Activated T-cell treated with anti-CD3 and anti-CD28 coated beads, Interleukin-2, amount 50 U/mL, for 4 hours (primary cell): ENCODE results near the gene OSBPL9. TPM values are rescaled to one million over a fixed set of nuclear protein-coding genes. Genes with fewer than 3 reads are reported as not detected.

Experiments used
- ATAC-seq, 2 donors: fragments of 200-7000 bp; cut with Tn5 transposase; one replicate each; pipeline ENCODE4 v1.10.0; 2021
- DNase-seq: peaks from one replicate; pipeline ENCODE4 v3.0.0-alpha.2; 2020
- H3K27me3 Mint-ChIP-seq: one replicate; pipeline ENCODE4 v1.8.0; 2021; ENCODE audit warnings: low read depth, mixed read lengths
- H3K36me3 Mint-ChIP-seq: one replicate; pipeline ENCODE4 v1.8.0; 2022; ENCODE audit warnings: mixed read lengths; ENCODE audit not compliant: insufficient read depth
- H3K4me1 Mint-ChIP-seq: one replicate; pipeline ENCODE4 v1.8.0; 2021; ENCODE audit warnings: low read depth, mixed read lengths
- H3K4me3 Mint-ChIP-seq: one replicate; pipeline ENCODE4 v1.8.0; 2021; ENCODE audit warnings: mild to moderate bottlenecking, moderate library complexity, mixed read lengths
- H3K9me3 Mint-ChIP-seq: one replicate; pipeline ENCODE4 v1.8.0; 2021; ENCODE audit warnings: mixed read lengths
- total RNA-seq, 3 donors: library from RNA; stranded (reverse); gene quantifications; one replicate each; pipeline ENCODE4 v1.2.1, GENCODE V29; 2021

The OSBPL9 gene
- total RNA-seq, 3 donors from 2014 or later = 29.6 to 31.9 (median 31.5) TPM

DNA sequence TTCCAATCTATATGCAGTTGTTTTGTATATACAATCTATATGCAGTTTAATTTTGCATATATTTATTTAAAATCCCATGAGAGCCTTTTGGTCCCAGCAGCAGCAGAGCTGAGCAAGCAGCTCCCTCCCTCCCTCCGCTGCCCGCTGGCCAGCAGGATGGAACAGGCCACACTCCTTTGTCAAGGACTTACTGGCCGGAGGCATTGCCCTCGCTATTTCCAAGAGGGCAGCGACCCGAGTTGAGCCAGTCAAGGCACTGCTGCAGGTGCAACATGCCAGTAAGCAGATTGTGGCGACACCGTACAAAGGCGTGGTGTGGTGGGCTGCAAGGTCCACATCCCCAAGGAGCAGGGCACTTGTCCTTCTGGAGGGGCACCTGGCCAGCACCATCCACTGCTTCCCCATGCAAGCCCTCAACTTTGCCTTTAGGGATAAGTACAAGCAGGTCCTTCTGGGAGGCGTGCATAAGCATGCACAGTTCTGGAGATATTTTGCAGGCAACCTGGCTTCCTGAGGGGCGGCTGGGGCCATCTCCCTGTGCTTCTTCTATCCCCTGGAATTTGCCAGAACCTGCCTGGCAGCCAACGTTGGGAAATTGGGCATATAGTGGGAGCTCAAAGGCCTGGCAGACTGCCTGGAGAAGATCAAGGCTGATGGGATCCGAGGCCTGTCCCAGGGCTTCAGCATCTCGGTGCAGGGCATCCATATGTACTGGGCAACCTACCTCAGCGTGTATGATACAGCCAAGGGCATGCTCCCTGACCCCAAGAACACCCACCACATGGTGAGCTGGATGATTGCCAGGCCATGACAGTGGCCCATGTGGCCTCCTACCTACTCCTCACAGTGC, 92.2 kb downstream of the OSBPL9 start:
- H3K27me3 Mint-ChIP-seq = no peaks in the 10 kb centered on the region
- ATAC-seq (no peak), DNase-seq (no peak)
- peaks cover 2% of the 10 kb centered on the region for H3K4me1 Mint-ChIP-seq
- no peaks in the 10 kb centered on the region for H3K9me3 Mint-ChIP-seq
- H3K4me3 Mint-ChIP-seq = no peak overlapping the region
- no peaks in the 10 kb centered on the region for H3K36me3 Mint-ChIP-seq

DNA sequence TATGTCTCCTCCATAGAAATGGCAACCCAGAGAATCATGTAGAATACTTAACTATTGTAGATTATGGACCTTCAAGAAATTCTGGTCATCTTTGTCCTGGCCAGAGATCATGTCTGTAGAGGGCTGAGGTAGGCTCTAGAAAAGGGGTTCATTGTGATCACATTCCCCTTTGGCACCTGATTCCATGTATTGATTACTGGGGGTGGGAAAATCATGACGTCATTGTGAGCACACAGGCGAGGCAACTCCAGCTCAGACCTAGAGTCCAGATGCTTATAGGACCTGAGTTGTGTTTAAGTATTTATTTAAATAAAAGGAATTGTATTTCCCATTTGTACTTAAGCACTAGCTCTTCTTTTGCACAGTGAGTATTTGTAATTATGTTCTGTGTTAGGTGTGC, 93.1 kb downstream of the OSBPL9 start:
- no peak for DNase-seq
- Mint-ChIP-seq H3K36me3 (peaks cover 5% of the 10 kb centered on the region), H3K9me3 (no peaks in the 10 kb centered on the region), H3K27me3 (no peaks in the 10 kb centered on the region), H3K4me3 (no peak overlapping the region), H3K4me1 (peaks cover 3% of the 10 kb centered on the region)
- no peak for ATAC-seq

DNA sequence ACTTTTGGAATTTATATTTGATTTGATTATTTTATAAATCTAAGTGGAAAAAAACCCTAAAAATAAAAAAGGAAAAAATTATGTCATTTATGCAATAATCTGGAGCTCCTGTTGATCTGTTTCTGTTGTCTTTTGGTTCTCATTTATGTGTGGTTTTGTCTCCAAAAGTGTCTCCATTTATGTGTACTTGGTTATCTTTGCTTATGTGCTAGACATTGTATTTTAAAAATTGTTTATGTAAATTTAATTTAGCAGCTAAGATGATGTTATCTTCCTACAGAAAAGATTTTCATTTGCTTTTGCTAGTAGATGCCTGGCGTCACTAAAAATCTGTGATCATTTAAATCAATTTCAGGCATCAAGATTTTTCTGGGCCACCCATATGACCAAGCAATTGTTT, 95.7 kb downstream of the OSBPL9 start:
- ATAC-seq (no peak), DNase-seq (no peak)
- Mint-ChIP-seq H3K4me3 (no peak overlapping the region), H3K9me3 (no peaks in the 10 kb centered on the region), H3K4me1 (peaks cover 2% of the 10 kb centered on the region), H3K36me3 (peaks cover 15% of the 10 kb centered on the region), H3K27me3 (no peaks in the 10 kb centered on the region)

DNA sequence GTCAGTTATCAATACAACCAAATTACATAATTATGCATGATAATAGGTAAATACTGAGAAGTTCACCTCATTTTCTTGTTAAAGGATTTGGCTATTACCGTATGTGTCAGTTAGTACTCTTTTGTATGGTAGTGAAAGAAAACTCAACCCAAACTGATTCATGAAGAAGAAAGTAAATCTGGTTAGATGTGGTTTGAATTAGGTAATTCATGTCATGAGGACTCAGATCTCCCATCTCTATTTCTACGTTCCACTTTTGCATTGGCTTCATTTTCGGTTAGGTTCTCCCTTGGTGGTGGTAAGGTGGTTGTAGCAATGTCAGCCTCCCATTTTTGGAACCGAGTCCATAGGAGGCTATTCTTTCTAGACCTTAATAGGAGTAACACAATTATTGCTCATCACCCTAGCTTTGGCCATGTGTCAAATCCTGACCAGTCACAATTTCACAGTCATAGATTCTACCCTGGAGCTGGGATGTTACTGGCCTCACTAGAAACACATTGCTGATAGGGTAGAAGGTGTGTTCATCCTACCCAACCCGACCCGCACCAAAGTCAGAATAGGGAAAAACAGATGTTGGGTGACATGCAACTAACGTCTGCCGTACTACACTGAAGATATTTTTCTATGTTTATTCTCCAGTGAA, 97.6 kb downstream of the OSBPL9 start:
- H3K36me3 Mint-ChIP-seq = peaks cover 20% of the 10 kb centered on the region
- peak; percentile 58 to 74 for ATAC-seq
- H3K4me3 Mint-ChIP-seq = no peak overlapping the region
- H3K27me3 Mint-ChIP-seq = no peaks in the 10 kb centered on the region
- DNase-seq = no peak
- no peaks in the 10 kb centered on the region for H3K9me3 Mint-ChIP-seq
- H3K4me1 Mint-ChIP-seq = peaks cover 12% of the 10 kb centered on the region

DNA sequence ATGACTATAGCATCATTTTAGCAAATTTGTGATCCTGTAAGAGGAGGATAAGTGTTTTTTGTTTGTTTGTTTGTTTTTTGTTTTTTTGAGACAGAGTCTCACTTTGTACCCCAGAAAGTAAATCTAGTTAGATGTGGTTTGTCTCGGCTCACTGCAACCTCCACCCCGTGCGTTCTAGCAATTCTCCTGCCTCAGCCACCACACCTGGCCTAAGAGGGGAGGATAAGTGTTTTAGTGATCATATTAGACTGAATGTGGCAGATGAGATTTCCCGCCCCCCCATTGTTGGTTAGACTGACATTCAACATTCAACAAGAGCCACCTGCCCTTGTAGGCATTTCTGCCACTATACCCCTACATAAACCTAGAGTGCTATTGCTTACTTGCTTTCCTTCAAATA, 98.5 kb downstream of the OSBPL9 start:
- ATAC-seq = no peak
- H3K4me3 Mint-ChIP-seq = no peak overlapping the region
- H3K27me3 Mint-ChIP-seq = no peaks in the 10 kb centered on the region
- H3K4me1 Mint-ChIP-seq = peaks cover 12% of the 10 kb centered on the region
- DNase-seq = no peak
- peaks cover 21% of the 10 kb centered on the region for H3K36me3 Mint-ChIP-seq
- no peaks in the 10 kb centered on the region for H3K9me3 Mint-ChIP-seq

DNA sequence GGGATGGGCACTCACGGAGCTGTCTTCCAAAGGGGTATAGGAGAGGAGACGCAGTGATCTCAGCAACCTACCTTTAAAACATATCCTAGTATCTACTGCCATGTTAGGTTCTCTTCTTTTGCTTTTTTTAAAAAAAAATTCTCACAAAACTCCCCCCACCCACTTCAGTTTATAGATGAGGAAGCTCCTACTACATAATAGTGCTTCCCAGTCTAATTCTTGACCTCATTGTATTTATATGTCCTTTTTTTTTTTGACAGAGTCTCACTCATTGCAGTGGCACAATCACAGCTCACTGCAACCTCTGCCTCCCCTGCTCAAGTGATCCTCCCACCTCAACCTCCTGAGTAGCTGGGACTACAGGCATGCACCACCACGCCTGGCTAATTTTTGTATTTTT, 99.9 kb downstream of the OSBPL9 start:
- Mint-ChIP-seq H3K4me3 (no peak overlapping the region), H3K36me3 (peaks cover 21% of the 10 kb centered on the region), H3K4me1 (peaks cover 12% of the 10 kb centered on the region), H3K27me3 (no peaks in the 10 kb centered on the region), H3K9me3 (no peaks in the 10 kb centered on the region)
- DNase-seq = no peak
- no peak for ATAC-seq

DNA sequence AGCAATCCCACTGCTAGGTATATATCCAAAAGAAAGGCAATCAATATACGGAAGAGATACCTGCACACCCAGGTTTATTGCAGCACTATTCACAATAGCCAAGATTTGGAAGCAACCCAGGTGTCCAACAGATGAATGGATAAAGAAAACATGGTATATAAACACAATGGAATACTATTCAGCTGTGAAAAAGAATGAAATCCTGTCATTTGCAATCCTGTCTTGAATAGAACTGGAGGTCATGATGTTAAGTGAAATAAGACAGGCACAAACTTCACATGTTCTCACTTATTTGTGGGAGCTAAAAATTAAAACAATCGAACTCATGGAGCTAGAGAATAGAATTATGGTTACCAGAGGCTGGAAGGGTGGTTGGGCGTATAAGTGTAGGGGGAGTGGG, 101.0 kb downstream of the OSBPL9 start:
- DNase-seq (no peak), ATAC-seq (no peak)
- Mint-ChIP-seq H3K4me1 (peaks cover 12% of the 10 kb centered on the region), H3K36me3 (peaks cover 21% of the 10 kb centered on the region), H3K9me3 (no peaks in the 10 kb centered on the region), H3K4me3 (no peak overlapping the region), H3K27me3 (no peaks in the 10 kb centered on the region)

DNA sequence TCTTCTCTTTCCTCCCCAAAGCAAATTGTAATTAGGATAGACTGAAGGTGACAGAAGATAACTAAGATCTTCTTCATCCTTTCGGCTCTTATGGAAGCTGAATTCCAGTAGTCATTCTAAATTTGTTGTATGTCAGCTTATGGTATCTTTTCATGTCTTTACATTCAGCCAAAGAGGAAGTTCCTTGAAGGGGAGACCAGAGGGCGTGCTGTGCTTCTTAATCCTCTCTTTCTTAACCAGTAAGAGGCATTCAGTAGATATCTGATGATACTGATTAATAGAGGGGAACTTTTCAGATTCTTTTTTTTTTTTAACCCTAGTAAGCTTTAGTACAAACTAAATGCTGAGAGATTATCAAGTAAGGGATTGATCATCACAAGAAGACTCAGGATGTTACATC, 102.3 kb downstream of the OSBPL9 start:
- peaks cover 21% of the 10 kb centered on the region for H3K36me3 Mint-ChIP-seq
- DNase-seq (no peak), ATAC-seq (no peak)
- no peak overlapping the region for H3K4me3 Mint-ChIP-seq
- H3K4me1 Mint-ChIP-seq = peaks cover 12% of the 10 kb centered on the region
- no peaks in the 10 kb centered on the region for H3K9me3 Mint-ChIP-seq
- no peaks in the 10 kb centered on the region for H3K27me3 Mint-ChIP-seq

DNA sequence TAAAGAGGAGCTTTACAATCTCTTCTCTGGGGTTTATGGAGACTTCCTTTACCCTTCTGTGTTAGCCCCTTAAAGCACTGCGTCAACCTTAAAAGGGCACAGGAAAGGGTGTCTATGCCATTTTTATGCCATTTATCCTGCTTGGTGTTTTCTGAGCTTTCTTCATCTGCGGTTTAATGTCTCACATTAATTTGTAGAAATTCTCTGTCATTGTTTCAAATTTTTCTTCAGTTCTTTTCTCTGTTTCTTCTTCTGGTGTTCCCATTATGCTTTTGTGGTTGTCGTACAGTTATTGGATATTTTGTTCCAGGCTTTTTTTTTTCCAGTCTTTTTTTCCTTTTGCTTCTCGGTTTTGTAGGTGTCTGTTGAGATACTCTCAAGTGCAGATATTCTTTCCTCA, 107.9 kb downstream of the OSBPL9 start:
- H3K4me3 Mint-ChIP-seq = no peak overlapping the region
- H3K27me3 Mint-ChIP-seq = no peaks in the 10 kb centered on the region
- H3K9me3 Mint-ChIP-seq = no peaks in the 10 kb centered on the region
- ATAC-seq (no peak), DNase-seq (no peak)
- peaks cover 16% of the 10 kb centered on the region for H3K4me1 Mint-ChIP-seq
- H3K36me3 Mint-ChIP-seq = peaks cover 1% of the 10 kb centered on the region

DNA sequence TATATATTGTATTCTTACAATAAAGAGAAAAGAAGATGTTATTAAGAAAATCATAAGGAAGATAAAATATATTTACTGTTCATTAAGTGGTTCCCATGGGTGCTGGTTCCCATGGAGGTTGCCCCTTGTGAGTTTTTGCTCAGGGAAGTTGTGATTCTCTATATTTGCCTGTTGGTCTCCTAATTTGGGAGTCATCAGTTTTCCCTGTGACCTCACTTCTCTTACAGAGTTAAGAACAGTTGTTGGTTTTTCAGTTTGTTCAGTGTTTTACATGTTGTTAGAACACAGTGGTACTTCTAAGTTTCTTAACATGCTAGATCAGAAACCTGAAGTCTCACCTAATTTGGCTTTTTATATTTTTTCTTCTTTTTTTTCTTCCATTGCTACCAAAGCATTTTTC, 109.2 kb downstream of the OSBPL9 start:
- ATAC-seq (no peak), DNase-seq (no peak)
- H3K36me3 Mint-ChIP-seq = no peaks in the 10 kb centered on the region
- no peak overlapping the region for H3K4me3 Mint-ChIP-seq
- no peaks in the 10 kb centered on the region for H3K27me3 Mint-ChIP-seq
- no peaks in the 10 kb centered on the region for H3K9me3 Mint-ChIP-seq
- H3K4me1 Mint-ChIP-seq = peaks cover 27% of the 10 kb centered on the region

DNA sequence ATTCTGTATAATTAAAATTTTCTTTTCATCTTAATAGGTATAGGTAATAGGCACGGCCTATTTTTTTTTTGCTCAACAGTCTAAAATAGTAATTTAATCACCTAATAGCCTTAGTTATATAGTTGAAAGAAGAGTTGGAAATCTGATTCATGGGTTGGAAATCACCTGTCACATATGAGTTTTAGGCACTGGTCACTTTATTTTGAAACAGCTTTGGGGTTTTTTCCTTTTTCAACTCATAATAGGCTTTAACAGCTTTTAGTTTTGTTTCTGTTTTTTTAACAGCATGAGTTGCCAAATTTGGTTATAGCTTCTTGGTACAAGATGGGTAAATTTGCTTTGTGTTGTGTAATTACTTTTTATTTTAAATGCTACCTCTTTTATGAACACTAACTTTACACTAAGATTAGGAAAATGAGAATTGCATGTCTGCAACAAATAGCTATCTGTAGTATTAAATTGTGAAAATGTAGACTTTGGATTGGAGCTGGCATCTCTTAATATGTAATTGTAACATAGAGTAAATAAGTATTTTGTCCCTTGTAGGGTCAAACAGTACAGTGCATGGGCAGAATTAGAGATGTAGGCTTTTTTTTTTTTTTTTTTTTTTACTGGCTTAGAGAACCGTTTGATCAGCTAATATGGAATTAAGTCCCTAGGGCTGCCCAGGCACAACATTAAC, 109.8 kb downstream of the OSBPL9 start:
- no peak overlapping the region for H3K4me3 Mint-ChIP-seq
- H3K4me1 Mint-ChIP-seq = peaks cover 30% of the 10 kb centered on the region
- H3K9me3 Mint-ChIP-seq = no peaks in the 10 kb centered on the region
- H3K36me3 Mint-ChIP-seq = no peaks in the 10 kb centered on the region
- ATAC-seq = no peak
- DNase-seq = no peak
- H3K27me3 Mint-ChIP-seq = no peaks in the 10 kb centered on the region

DNA sequence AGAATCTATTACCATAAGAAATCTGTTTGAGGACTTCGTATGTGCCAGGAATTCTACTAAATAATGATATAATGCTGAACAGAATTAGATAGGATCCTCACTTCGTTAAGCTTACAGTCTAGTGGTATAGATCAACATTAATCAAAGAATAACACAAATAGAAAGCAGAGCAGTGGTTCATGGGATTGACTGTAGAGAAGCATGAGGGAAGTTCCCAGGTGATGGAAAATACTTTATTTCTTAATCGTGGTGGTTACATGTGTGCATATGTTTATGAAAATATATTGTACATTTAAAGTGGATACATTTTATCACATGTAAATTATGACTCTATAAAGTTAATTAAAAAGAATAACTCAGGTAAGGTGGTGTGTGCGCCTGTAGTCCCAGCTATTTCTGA, 110.5 kb downstream of the OSBPL9 start:
- no peak for ATAC-seq
- H3K9me3 Mint-ChIP-seq = no peaks in the 10 kb centered on the region
- H3K36me3 Mint-ChIP-seq = no peaks in the 10 kb centered on the region
- H3K4me3 Mint-ChIP-seq = no peak overlapping the region
- no peaks in the 10 kb centered on the region for H3K27me3 Mint-ChIP-seq
- DNase-seq = no peak
- H3K4me1 Mint-ChIP-seq = peaks cover 30% of the 10 kb centered on the region

DNA sequence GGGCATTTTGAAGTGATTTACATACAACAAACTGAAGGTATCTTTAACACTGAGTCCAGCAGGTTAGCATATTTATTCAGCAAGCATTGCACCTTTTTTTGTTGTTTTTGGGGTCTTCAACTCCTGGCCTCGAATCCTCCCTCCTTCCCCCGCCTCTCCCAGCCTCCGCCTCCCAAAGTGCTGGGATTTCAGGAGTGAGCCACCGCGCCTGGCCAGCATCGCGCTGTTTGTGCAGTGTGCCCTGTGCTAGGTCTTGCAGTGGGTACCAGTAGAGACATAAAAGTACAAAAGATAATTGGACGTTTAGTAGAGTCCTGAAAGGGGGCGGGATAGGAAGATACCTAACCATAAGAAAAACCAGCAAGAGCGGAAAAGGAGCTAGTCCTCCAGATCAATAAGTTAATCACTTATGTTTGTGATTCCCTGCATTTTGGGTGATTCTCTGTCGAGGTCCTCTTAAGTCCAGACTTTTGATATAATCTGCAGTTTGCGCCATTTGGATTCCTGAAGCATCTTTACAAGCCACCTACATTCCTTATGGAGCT, 111.8 kb downstream of the OSBPL9 start:
- no peaks in the 10 kb centered on the region for H3K36me3 Mint-ChIP-seq
- no peaks in the 10 kb centered on the region for H3K27me3 Mint-ChIP-seq
- no peak for DNase-seq
- ATAC-seq = no peak
- H3K9me3 Mint-ChIP-seq = no peaks in the 10 kb centered on the region
- H3K4me1 Mint-ChIP-seq = peaks cover 37% of the 10 kb centered on the region
- peak overlapping the region; percentile 88 for H3K4me3 Mint-ChIP-seq

DNA sequence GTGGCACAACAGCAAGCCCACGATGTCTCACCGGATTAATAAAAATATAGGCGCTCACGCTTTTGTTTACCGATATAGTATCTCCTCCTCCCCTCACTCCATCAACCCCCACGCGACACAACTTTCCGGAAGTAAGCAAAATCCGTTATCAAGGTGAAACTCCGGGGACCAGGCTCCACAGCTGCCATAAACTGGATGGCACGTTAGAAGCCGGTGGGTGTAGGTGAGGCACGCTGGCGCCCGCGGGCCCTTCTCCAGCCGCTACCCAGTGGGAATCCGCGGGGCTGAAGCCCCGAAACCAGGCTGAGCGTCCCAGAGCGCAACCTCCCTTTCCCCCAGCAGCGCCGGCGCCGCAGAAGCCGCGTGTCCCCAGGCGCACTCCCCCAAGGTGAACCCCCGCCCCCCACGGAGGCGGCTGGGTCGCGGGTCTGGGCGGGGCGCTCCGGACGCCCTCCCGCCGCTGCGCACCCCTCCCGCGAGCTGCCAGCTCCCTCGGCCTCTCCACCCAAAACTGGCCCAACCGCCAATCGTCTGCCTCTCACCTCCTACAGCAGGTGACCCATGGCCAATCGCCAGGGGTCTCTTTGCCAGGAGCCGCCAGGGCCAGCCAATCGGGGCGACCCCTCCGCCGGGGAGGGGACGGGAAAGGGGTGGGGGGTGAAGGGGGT, 112.4 kb downstream of the OSBPL9 start:
- peak; percentile 86 for DNase-seq
- H3K4me3 Mint-ChIP-seq = peak overlapping the region; percentile 88
- peak; percentile 95 to 97 for ATAC-seq
- H3K27me3 Mint-ChIP-seq = no peaks in the 10 kb centered on the region
- H3K4me1 Mint-ChIP-seq = peaks cover 42% of the 10 kb centered on the region
- H3K36me3 Mint-ChIP-seq = no peaks in the 10 kb centered on the region
- H3K9me3 Mint-ChIP-seq = no peaks in the 10 kb centered on the region
